NCI-H1092 treated with DMSO at 0.1 percent for 48 hours (cell line): Measurements from ENCODE around the gene SLC38A10.
A peak's percentile ranks its signal among the peaks of the same experiment; 100 is the strongest.

Experiments
- DNase-seq: peaks from one replicate; lab custom pipeline; 2025; lab: John Stamatoyannopoulos, UW

SLC38A10 gene

DNA sequence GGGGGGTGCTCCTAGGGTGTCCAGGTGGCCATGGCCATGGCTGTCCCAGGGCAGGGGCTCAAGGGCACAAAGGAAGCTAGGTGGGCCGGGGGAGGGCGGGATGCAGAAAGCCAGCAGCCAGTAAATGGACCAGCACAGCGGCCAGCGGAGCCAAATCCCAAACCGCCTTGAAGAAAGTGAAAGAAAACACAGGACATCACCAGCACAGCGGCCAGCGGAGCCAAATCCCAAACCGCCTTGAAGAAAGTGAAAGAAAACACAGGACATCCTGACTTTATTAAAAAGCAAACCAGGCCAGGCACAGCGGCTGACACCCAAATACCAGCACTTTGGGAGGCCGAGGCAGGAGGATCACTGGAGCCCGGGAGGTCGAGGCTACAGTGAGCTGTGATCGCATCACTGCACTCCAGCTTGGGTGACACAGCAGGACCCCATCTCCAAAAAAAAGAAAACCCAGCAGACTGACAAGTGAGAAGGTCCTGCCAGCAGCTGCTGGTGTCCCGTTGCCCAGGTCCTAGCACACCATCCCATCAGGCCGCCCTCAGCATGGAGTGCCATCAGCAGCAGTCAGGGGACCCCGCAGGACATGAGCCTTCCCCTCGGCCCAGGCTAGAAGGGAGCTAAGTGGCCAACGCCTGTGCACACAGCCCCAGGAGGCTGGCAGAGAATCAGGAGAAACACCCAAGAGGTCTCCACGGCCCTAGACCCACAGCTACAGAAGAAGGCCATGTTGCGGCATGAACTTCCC, 17.0 kb downstream of the SLC38A10 start:
- DNase-seq, result no peak

DNA sequence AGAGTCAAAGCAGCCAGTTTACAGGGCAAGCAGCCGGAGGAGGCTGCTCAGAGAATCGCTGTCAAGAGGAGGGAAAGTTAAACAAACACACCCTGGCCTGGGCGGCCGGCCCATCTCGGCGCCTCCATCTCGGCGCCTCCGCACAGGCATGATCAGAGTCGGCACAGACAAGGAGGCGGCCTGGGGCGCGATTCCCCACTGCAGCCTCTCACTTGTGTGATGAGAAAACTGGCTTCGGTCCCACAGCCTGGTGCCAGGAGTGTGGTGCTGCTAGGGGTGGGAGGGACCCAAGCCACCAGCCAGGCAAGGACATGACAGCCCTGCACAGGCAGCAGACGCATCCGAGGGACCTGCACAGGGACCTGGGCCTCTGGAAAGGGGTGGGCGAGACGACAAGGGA, 17.7 kb downstream of the SLC38A10 start:
- peak; percentile 66 for DNase-seq

DNA sequence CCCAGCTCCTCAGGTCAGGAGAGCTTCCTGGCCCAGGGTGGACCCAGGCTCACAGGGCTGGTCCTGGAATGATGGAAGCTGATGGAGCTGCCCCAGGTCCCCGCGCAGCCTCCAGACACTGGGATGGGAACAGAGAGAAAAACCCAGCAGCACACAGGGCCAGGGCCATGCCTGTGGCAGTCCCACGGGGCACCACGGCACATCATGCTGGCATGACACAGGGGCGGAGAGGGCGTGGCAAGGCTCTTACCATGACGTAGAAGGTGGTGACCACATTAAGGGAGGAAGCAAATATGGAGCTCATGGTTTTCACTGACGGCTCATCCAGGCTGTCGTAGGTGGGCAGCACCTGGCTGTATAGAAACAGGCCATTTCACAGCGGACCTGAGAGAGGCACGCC, 18.3 kb downstream of the SLC38A10 start:
- no peak for DNase-seq

DNA sequence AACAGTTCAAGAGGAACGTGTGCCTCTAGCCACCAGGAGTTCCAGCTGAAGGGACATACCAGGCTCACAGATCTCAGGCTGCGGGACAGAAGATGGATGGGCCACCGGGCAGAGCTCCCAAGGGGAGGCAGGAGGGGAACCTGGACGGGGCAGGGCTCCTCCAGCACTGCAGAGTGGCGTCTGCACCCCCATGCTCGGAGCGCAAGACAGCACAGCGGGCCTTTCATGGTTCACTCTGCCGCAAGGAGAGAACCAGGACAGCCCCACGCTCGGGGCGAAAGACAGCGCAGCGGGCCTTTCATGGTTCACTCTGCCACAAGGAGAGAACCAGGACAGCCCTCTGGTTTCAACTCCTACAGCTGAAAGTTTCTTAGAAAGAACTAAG, 20.6 kb downstream of the SLC38A10 start:
- DNase-seq, result no peak

DNA sequence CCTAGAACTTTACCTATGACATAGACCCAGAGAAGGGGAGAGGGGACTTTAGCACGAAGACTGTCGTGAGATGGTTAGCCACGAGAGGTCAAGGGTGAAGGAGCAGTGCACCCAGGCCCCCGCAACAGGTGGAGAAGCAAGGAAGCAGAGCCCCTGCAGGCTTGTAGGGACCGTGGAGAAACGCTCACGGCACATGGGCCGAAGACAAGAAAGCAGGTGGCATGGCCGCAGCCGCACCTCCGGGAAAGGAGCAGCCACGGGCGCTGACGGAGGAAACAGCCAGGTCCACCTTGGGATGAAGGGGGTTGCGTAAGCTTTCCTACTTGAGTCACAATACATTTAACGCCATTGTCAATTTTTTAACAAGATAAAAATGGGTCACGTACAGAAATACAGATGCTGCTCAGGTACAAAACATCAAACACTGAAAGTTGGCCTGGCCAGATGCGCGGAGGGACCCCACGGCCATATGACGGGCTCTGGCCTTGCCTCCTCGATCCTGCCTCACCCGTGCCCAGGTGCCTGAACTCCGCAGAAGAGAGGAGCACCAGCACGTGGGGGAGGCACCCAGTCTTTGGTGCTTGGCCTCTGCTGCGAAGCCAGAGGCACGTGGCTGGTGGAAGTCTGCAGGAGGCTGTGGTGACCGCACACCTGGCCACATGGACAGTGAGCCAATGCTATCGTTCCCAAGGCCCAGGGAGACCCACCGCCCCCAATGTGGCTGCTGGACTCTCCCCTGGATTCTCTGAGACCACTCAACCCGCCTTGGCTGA, 21.2 kb downstream of the SLC38A10 start:
- DNase-seq, result no peak

DNA sequence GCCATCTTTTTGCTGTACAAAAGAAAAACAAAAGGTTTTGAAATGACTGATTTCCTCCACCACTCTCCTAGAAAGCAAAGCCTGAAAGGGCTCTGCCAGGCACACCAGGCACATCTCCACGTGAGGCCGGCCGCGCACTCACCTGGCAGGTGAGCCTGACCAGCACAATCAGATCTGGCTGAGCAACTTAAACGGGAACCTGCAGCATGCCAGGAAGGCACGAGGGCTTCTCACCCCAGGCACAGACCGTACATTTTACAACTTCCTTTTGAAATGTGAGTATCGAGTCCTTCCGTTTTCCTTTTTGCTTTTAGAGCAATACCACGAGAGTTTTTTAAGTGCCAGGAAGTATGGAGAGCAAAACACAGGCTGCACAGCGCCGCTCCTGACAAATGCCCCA, 22.5 kb downstream of the SLC38A10 start:
- DNase-seq, result no peak

DNA sequence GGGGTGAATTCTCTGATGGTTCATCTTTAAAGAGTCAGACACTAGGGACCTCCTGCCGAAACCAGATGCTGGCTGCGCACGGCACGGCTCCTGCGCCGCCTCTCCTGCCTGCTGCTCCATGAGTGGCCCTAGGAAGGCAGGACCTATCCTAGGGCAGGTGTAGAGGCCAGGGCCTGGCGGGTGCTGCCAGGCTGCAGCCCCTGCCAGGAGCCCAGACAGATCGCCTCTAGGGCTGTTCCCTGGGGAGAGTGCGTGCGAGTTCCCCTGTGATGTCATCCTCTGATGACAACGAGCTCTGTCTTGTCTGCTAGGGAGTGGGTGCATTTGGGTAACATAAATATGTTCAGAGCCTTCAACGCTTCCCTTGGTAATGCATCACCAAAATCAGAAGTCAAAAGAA, 23.9 kb downstream of the SLC38A10 start:
- DNase-seq, result no peak

DNA sequence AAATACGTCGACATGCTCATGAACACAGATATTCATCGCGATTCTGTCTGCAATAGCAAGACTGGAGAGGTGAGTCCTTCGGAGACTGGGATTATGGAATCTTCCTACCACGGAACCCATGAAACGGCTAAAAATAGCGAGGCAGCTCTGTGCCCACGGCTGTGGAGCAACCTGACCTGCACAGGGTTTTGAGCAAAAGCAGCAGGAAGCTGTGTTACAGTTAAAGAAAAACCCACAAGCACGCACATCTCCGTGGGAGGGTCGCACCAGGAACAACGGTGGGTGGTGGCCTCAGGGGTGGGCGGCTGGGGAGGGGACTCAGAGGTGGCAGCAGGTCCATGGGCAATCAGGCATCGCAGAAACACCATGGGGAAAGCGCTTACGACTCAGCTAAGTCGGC, 24.8 kb downstream of the SLC38A10 start:
- no peak for DNase-seq

DNA sequence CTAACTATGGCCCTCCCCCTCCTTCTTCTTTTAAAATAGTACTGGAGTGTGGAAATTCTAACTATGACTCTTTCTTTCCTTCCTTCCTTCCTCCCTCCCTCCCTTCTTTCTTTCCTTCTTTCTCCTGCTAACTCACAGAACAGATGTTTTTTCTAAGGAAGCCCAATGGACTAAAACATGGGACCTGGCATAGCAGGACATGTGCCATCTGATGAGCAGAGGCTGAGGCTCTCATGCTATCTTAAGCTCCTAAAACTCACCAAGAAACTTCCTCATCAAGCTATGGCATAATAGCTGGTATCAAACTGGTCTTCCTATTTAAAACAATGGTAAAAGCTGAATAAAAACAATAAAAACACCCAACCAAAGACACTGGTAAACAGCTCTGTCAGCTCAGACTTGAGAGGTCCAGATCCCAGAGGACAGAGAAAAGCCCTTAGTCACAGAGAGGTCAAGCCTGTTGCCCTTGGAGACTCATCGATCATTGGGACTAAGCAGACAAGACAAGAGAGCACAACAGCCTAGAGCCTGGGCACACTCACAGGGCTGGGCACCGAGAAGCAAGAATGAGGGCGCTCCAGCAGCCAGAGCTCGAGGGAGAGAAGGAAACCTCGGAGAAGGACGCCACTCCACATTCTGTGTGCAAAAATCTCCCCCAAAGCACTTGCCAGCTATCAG, 27.6 kb downstream of the SLC38A10 start:
- no peak for DNase-seq

DNA sequence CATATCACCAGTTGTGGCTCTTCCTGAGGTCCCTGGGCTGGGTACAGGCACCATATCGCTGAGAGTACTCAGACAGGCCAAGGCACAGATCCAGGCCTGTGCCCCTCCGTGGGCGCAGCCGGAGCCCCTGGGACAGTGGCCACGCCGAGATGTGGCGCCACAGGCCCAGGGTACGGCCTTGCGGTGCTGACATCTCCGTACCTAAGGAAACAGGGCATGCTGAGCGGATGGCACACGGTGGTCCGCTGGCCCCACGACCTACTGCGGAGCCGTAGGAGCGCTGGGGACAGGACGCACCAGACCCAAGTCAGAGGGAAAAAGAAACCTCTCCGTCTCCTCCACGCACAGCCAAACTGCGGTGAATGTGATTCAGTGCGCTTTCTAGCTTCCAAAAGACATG, 29.5 kb downstream of the SLC38A10 start:
- no peak for DNase-seq

DNA sequence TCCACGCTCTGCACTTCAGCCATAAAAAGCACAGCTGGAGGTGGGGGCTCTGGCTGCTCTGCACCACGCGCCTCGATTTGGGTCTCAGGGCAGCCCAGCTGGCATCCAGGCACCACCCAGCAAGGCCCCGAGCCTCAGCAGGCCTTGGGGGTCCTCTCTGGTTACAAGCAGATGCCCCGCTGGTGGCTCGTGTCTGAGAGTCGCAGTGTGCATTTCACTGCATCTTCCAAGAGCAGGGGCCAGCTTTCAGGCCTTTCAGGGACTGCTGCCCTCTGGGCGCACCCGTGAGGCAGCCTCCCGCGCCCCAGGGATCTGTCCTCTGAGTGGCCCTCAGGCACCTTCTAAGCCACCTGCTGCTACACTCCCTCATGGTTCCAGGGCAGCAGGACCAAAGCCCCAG, 30.5 kb downstream of the SLC38A10 start:
- no peak for DNase-seq

DNA sequence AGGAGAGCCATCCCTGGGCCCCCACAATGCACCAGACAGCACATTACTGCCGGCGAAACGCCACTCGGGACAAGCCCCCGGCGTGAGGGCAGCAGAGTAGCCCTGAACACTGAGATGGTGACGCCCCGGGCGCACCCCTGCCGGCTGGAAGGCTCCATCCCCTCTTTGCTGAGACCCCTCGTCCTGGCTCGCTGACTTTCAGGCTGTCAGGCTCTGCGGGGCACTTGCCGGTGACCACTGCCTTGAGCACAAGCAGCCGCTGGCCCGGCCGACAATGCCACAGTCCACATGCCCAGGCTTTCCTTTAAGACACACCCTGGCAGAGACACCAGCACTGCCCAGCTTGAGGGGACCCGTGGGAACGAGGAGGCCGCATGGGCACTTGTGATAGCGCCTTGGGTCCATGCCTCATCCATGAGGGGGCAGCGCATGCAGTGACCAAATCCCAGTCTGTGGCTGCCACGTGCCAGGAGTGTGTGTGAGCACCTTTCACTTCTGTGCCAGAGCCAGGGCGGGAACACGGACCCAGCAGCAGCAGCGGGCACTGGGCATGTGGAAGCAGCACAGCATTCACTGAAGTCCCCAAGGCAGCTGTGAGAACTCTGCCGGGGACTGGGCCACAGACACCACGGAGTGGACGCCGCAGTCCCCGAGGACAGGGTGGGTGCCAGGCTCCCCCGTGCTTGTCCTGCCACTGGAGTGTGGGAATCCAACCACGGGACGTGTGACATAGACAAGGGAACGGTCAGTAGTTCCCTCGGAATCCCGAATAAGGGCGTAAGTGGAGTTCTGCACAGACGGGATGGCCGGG, 31.5 kb downstream of the SLC38A10 start:
- no peak for DNase-seq

DNA sequence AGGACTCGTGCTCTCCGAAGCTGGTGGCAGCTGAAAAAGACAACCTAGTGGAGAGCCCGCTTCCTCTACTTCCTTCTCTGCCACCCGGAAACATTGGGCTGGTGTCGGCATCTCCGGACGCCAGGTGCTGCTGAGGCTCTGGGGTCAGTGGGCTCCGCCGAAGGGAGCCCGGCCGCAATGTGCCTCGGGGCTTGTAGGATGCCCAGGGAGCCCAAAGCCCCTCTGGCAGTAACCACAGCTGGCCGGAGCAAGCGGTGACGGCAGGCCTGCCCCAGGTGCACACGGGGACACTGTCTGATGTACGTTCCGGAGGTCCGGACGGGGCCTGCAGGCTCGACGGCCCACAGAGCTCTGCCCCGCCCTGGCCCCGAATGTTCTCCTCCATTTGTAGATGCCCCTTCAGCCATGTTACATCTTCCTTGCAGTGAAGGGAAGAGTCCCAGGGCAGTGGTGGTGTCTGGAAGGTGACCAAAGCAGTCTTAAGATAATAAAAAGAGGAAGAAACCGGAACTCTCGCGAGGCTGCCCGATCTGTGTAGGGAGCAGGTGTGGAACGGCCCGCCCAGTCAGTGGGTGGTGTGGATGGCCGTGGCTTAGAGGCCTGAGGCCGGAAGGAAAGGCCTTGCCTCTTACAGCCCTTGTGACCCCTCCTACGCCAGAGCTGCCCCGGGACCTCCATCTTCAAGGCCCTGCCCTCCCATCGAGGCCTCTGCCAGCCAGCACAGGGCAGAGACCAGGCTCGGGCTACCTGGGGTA, 33.3 kb downstream of the SLC38A10 start:
- DNase-seq, result no peak

DNA sequence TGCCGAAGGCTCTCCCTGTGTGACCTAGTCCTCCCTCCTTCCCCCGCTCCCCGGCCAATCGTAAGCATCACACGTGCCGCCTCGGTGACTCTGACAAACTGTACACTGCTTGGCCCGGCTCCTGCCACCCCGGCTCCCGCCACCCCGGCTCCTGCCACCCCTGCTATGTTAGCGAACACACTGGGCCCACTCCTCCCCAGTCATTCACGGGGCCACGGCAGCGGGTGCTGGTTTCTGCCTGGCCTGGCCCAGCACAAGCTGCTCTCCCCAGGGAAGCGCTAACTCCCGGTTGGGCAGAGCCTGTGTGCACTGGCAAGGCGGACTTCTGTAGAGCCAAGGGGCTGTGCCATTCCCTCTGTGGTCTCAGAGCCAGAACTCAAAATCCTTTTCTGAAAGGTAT, 34.0 kb downstream of the SLC38A10 start:
- DNase-seq, result no peak

DNA sequence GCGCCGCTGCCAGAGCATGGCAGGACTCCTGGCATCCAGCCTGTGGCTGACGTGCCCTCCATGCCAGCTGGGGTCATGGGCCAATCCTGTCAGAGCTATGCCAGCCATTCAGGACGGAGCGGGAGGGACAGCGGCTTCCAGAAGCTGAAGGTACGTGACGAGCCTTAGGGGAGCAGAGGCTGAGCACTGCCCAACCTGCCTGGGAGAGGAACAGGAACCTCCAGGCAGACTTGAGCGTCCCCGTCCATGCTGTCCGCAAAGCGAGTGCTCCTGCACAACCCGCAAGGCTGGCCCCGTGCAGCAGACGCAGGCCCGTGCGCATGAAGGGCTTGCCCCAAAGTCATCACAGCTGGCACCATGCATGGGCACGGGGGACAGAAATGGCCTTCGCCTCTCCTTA, 34.5 kb downstream of the SLC38A10 start:
- no peak for DNase-seq

DNA sequence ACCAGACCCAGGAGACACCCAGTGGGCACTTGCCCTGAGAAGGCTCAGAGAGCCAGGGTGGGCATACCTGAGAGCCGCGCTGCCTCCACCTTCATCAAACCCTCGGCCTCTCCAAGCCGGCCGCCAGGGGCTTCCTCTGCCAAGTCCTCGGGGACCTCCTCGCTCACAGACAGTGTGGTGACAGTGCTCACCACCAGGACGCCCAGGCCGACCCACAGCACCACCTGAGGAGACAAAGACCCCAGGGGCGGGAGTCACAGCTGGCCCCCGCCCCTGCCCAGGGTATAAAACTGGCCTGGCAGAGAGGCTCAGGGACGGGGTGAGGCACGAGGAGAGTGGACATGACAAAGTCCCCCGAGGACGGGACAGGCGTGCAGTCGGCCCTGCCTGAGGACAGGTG, 34.9 kb downstream of the SLC38A10 start:
- DNase-seq, result no peak

DNA sequence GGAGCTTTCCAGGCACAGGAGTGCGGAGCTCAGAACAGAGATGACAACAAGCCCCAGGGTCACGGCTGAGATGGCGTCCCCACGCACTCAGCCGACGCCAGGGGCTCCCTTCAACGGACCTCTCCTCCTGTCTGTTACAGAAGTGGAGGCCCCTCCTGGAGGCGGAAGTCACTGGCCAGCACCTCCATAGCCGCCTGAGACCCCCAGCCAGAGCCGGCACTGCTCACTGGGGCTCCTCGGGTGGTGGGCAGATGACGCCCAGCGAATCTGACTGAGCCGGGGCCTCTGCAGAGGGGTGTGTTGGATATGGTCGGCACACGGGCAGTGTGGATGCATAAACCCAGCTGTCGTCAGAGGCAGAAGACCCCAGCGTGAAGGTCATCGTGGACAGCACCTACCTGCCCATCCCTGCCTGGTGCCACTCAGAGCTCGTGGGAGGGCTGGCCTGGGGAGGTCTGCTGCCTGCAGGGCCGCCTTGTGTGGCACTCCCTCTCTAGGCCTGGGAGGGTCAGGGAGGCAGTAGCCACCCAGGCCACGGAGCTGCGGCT, 36.0 kb downstream of the SLC38A10 start:
- DNase-seq, result no peak

DNA sequence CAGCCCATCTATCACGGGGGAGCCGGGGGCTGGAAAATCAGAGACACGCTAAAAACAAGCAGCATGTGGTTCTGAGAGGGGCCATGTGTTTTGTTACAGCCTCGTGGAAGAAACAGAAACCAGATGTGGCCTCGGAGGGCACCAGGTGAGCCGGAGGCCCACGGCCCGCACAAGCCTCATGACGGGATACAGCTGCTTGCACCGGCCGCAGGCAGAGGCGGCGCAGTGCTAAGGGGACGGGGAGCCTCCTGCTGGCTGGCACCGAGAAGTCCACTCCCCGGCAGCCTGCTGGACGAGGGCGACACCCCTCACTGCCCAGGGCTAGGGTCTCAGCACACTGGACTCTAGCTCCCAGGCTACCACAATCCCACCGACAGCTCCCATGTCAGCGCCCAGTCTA, 36.8 kb downstream of the SLC38A10 start:
- no peak for DNase-seq

DNA sequence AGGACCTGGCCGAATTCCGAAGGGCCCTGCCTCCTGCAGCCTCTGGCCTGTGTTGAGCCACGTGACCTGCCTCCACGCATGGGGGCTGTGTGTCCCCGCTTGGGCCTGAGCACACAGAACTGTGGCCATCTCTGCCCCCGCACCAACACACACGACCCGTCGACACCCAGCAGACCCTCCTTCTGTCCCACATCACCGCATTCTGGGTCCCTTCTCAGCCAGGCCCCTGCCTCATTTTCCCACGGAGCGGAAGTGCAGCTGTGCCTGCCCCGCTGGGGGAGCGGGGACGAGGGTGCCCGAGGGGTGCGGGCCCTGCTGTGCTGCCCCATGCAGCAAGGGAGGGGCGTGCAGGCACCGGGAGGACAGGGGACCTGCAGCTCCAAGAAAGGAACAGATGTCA, 37.6 kb downstream of the SLC38A10 start:
- DNase-seq, result no peak

DNA sequence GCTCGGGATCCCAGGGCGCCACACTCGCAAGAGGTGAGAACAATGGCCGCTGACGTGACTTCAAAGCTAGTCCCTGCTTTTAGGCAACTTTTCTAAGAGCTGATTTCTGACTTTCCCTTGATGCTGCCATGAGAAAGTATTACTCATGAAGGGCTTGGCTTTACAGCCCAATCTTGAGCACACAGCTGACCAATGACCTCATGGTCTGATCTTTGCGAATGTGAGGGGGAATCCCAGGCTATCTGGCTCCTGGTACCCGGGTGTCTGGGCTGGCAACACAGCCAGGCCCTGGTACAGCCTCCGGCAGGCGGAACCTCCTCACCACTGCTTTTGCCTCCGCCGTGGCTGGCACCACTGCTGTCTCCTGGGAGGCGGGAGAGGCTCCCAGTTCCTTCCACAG, 38.5 kb downstream of the SLC38A10 start:
- no peak for DNase-seq
